Esophagus muscularis mucosa (tissue), 4 donors: Measurements from ENCODE around the gene DSCAML1. TPM values are rescaled to one million over a fixed set of nuclear protein-coding genes. Genes with fewer than 3 reads are reported as not detected.

Experiments used
- DNase-seq: peaks from one replicate; pipeline ENCODE4 v3.0.0-alpha.2; 2017; ENCODE audit errors: extremely low spot score
- H3K27ac ChIP-seq, 4 donors: fragments of 200-600 bp; sonication (generic); replicated peaks in 1 of 4; 1 replicate in 3 of 4; 2 replicates in 1 of 4; pipeline ENCODE4 v1.5.1; 2016 to 2019; ENCODE audit warnings: mild to moderate bottlenecking in 1 of 4
- H3K27me3 ChIP-seq, 4 donors: fragments of 200-600 bp; sonication (generic); one replicate each; pipeline versions ENCODE4 v1.5.1 to v1.6.0; 2016 to 2019
- H3K36me3 ChIP-seq, 4 donors: fragments of 200-600 bp; sonication (generic); one replicate each; pipeline ENCODE4 v1.5.1; 2016 to 2019
- H3K4me1 ChIP-seq, 4 donors: fragments of 200-600 bp; sonication (generic); one replicate each; pipeline ENCODE4 v1.5.1; 2016 to 2019
- H3K4me3 ChIP-seq, 4 donors: fragments of 200-600 bp; sonication (generic); 1 replicate in 2 of 4; 2 replicates in 2 of 4; pipeline ENCODE4 v1.5.1; 2016 to 2019; ENCODE audit warnings: mild to moderate bottlenecking in 4 of 4, moderate library complexity in 1 of 4
- H3K9me3 ChIP-seq, 4 donors: fragments of 200-600 bp; sonication (generic); 1 replicate in 3 of 4; 2 replicates in 1 of 4; pipeline ENCODE4 v1.5.1; 2016 to 2019
- CTCF ChIP-seq, 3 experiments: fragments of 200-600 bp in 2 of 3; fragments of 450-650 bp in 1 of 3; sonication (generic) in 2 of 3; IDR thresholded peaks; one replicate each; pipeline ENCODE4 v1.5.1; 2017 to 2019; ENCODE audit warnings: antibody characterized with exemption in 3 of 3, mild to moderate bottlenecking in 2 of 3, moderate library complexity in 1 of 3
- EP300 ChIP-seq: sonication (generic); formaldehyde crosslinking; IDR thresholded peaks from one replicate; pipeline ENCODE4 v1.6.1; 2017; ENCODE audit warnings: antibody characterized with exemption
- POLR2A ChIP-seq: fragments of 450-650 bp; IDR thresholded peaks from one replicate; pipeline ENCODE4 v1.6.1; 2017; ENCODE audit warnings: antibody characterized with exemption, moderate library complexity, mild to moderate bottlenecking, low read depth
- POLR2AphosphoS5 ChIP-seq, 2 donors: sonication (generic); formaldehyde crosslinking; IDR thresholded peaks; one replicate each; pipeline ENCODE4 v1.6.1; 2017; ENCODE audit warnings: antibody characterized with exemption in 2 of 2
- WGBS: methylation state at CpG from one replicate; pipeline ENCODE4 v1.1.5; 2018; 5-methylcytosine and 5-hydroxymethylcytosine counted together
- intact Hi-C: fragments of 100-400 bp; cut with DNase I; formaldehyde crosslinking; loops from one replicate; pipeline ENCODE4 v1.15.1; 2023
- total RNA-seq, 4 donors: library from RNA; depleted of rRNA; stranded (reverse); fragments of >200 nt; gene quantifications; one replicate each; pipeline versions ENCODE4 v1.1.0 to v1.2.1, GENCODE V29; 2016

The DSCAML1 gene
- total RNA-seq, 4 donors from 2014 or later: 0.50 to 5.8 (median 1.2) TPM

- Histone ChIP-seq H3K4me1 (peaks cover 0 to 8% (median 7%) of the 10 kb centered on the region in 4 donors), H3K27ac (no peak overlapping the region), H3K27me3 (peaks cover 0 to 7% (median 0%) of the 10 kb centered on the region in 4 donors), H3K36me3 (peaks cover 0 to 24% (median 2%) of the 10 kb centered on the region in 4 donors), H3K4me3 (no peak overlapping the region), H3K9me3 (no peaks in the 10 kb centered on the region)
- 93% methylated on average over 21 of the region's 32 CpGs for WGBS
- intact Hi-C loops: loop anchor here (5.0 kb wide), 1 partner anchor 389 kb away; no protein-coding TSS in a partner anchor
- TF ChIP-seq EP300 (no peak), POLR2A (no peak), POLR2AphosphoS5 (IDR thresholded peaks at IDR 0.05) (no peak), CTCF (IDR thresholded peaks at IDR 0.05) (no peak)
- DNase-seq: no peak
Measured at GRCh38 chr11:117428186-117428855, 368.7 kb downstream of the DSCAML1 start.

DNA sequence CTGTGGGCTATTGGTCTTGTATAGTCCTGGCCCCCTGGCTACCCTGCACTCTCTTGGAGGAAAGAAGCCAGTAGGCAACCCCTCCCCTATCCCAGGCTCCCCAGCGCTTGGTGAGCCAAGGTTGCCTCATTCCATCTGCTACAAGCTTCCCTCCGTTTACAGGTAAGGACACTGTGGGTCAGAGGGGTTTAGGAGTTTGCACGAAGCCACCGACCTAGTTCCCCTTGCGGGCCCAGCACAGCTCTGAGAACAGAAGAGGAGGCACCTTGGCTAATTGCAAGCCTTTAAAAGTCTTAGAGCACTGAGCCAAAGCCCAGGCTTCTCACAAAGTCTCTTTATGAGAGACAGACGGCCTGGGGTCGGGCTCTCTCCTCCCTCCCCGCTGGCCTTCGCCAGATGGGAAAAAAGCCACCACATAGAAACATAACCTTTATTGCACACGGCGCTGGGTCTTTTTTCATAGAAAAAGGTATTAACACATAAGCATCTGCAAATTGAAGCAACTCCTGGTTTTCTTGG lies 369.6 kb downstream of the DSCAML1 start:
- Histone ChIP-seq H3K4me3 (no peak overlapping the region), H3K4me1 (peaks cover 0 to 8% (median 7%) of the 10 kb centered on the region in 4 donors), H3K36me3 (peaks cover 0 to 18% (median 0%) of the 10 kb centered on the region in 4 donors), H3K9me3 (no peaks in the 10 kb centered on the region), H3K27ac (no peak overlapping the region), H3K27me3 (peaks cover 0 to 7% (median 0%) of the 10 kb centered on the region in 4 donors)
- 83% methylated on average over 8 of the region's 11 CpGs for whole genome bisulfite sequencing
- DNase-seq: no peak
- intact Hi-C loops: loop anchor here (5.0 kb wide), 1 partner anchor 390 kb away; no protein-coding TSS in a partner anchor
- TF ChIP-seq POLR2AphosphoS5 (IDR thresholded peaks at IDR 0.05): no peak
- no peak for TF ChIP-seq EP300
- TF ChIP-seq POLR2A: no peak
- no peak for TF ChIP-seq CTCF (IDR thresholded peaks at IDR 0.05)

DNA sequence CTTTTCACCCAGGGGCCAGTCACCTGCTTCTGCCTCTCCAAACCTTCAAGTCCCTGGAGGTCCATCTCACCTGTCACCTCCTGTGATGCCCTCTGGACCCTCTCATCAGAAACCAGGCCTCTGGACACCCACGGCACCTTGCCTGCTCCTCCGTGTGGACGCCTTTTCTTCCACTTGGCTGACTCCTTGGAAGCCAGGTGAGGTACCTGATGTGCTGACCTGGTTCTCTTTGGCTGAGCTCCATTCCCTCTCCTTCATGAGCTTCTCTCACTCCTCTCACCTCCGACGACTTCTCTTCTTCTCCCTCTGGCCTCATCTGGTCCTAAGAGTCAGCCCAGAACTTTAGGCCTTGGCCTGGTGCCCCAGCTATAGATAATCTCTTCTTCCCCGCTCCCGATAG lies 370.1 kb downstream of the DSCAML1 start:
- intact Hi-C loops: loop anchor here (5.0 kb wide), 1 partner anchor 390 kb away; no protein-coding TSS in a partner anchor
- no peaks in the 10 kb centered on the region for H3K9me3 ChIP-seq
- peaks cover 0 to 8% (median 7%) of the 10 kb centered on the region in 4 donors for H3K4me1 ChIP-seq
- H3K4me3 ChIP-seq: no peak overlapping the region
- H3K27me3 ChIP-seq: peaks cover 0 to 7% (median 0%) of the 10 kb centered on the region in 4 donors
- H3K36me3 ChIP-seq: peaks cover 0 to 18% (median 0%) of the 10 kb centered on the region in 4 donors
- TF ChIP-seq CTCF (IDR thresholded peaks at IDR 0.05) (no peak), EP300 (no peak), POLR2A (no peak), POLR2AphosphoS5 (IDR thresholded peaks at IDR 0.05) (no peak)
- no peak overlapping the region for H3K27ac ChIP-seq
- 91% methylated on average over 7 of the region's 7 CpGs for WGBS
- no peak for DNase-seq

DNA sequence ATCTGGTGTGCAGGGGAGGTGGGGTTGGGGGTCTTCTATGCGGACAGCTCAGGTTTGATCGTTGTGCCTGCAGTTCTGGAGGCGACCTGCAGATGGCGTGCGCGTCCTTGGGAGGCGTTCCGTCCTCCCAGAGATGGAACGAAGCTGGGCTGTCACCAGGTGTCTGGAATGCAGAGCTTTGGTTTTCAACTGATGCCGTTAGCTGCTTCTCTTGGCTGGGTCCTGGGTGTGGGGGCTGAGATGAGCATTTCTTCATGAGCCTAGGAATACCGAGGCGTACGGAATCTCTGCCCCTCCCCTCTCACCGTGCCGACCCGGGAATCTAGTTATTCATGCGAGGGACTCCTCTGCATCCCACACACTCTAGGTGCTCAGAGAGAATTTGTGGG lies 370.7 kb downstream of the DSCAML1 start:
- Histone ChIP-seq H3K27ac (no peak overlapping the region), H3K36me3 (peaks cover 0 to 13% (median 0%) of the 10 kb centered on the region in 4 donors), H3K4me3 (no peak overlapping the region), H3K9me3 (no peaks in the 10 kb centered on the region), H3K4me1 (peaks cover 0 to 8% (median 7%) of the 10 kb centered on the region in 4 donors), H3K27me3 (peaks cover 0 to 7% (median 0%) of the 10 kb centered on the region in 4 donors)
- intact Hi-C loops: loop anchor here (5.0 kb wide), 1 partner anchor 391 kb away; no protein-coding TSS in a partner anchor
- DNase-seq: no peak
- WGBS: 1% methylated on average over 10 of the region's 17 CpGs
- no peak for TF ChIP-seq EP300
- peak in 1 of 2 donors; percentile 17 for TF ChIP-seq POLR2AphosphoS5 (IDR thresholded peaks at IDR 0.05)
- TF ChIP-seq CTCF (IDR thresholded peaks at IDR 0.05): peak; percentile 92 to 99 (median 94)
- TF ChIP-seq POLR2A: no peak
